Right lobe of liver (tissue), 4 donors: ENCODE results near the gene TBXAS1.

Source experiments
- CTCF ChIP-seq, 4 donors: fragments of 200-600 bp in 3 of 4; fragments of 450-650 bp in 1 of 4; IDR thresholded peaks; one replicate each; pipeline versions ENCODE4 v1.5.1 to v1.8.0; 2016 to 2022; ENCODE audit warnings: antibody characterized with exemption in 4 of 4, mild to moderate bottlenecking in 2 of 4
- POLR2A ChIP-seq: fragments of 450-650 bp; IDR thresholded peaks from one replicate; pipeline ENCODE4 v1.6.1; 2017; ENCODE audit warnings: antibody characterized with exemption, mild to moderate bottlenecking
- donor health status: DM: no; HTN: no; CAD: no.
- donor health status: DM: no; HTN: no; CAD: no.
- donor health status: DM: no; HTN: yes; CAD: no.

- TF ChIP-seq CTCF (IDR thresholded peaks at IDR 0.05), result no peak
- no peak for TF ChIP-seq POLR2A
These were observed at the start of gene TBXAS1 for GRCh38 chr7:139829025-139829774.
